Stomach (tissue), 4 donors: ENCODE results near the gene JPH2.

Experiments used
- CTCF ChIP-seq, 7 experiments: fragments of 450-650 bp in 4 of 7; fragments of 200-600 bp in 3 of 7; sonication (generic) in 3 of 7; IDR thresholded peaks; one replicate each; pipeline ENCODE4 v1.5.1; 2016 to 2019; ENCODE audit warnings: antibody characterized with exemption in 7 of 7, control low read depth in 2 of 7, mild to moderate bottlenecking in 1 of 7
- EP300 ChIP-seq: sonication (generic); formaldehyde crosslinking; IDR thresholded peaks from one replicate; pipeline ENCODE4 v1.6.1; 2017; ENCODE audit warnings: antibody characterized with exemption
- POLR2A ChIP-seq, 4 donors: fragments of 450-650 bp; IDR thresholded peaks; one replicate each; pipeline ENCODE4 v1.6.1; 2016; ENCODE audit warnings: antibody characterized with exemption in 4 of 4, control low read depth in 2 of 4, mild to moderate bottlenecking in 1 of 4, moderate library complexity in 1 of 4

DNA sequence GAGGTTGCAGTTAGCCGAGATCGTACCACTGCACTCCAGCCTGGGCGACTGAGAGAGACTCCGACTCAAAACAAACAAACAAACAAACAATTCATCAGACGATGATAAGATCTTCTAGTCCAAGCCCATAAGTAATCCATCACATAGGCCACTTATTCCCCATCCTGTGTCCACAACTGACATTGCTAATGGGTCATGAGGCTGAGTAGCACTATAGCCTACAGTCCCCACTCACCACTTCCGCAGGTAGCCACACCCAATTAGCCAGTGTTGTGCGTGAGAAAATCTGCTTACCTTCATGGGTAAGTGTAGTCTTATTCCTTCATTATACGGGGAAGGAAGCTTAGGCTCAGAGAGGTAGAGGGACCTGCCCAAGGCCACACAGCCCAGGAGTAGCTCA is 13.1 kb downstream of the JPH2 start:
- TF ChIP-seq EP300: no peak
- no peak for TF ChIP-seq CTCF (IDR thresholded peaks at IDR 0.05)
- TF ChIP-seq POLR2A (IDR thresholded peaks at IDR 0.05): no peak
